ENCODE results near the gene AREL1. TPM values are rescaled to one million over a fixed set of nuclear protein-coding genes. Genes with fewer than 3 reads are reported as not detected.

The AREL1 gene
- total RNA-seq, 1 donor from 2014 or later = 22.6 TPM

DNA sequence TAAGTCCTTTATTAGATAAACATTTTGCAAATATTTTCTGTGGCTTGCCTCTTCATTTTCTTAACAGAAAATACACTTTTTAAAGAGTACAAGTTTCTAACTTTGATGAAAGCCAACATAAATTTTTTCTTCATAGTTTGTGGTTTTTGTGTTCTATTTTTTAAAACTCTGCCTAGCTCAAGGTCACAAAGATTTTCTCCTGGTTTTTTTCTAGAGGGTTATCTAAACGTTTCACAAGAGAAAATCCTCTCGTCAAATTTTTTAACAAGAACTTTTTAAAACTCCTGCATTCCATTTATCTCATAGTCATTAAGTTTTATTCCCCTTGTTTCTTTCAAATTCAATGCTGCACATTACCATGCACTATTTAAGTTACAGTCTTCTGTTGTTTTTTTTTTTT lies 8.2 kb downstream of the AREL1 start:
- intact Hi-C loops (cut with DNase I) = no loop called here
- DNase-seq (no peak), ATAC-seq (ENCODE audit: poor library complexity) (no peak)

DNA sequence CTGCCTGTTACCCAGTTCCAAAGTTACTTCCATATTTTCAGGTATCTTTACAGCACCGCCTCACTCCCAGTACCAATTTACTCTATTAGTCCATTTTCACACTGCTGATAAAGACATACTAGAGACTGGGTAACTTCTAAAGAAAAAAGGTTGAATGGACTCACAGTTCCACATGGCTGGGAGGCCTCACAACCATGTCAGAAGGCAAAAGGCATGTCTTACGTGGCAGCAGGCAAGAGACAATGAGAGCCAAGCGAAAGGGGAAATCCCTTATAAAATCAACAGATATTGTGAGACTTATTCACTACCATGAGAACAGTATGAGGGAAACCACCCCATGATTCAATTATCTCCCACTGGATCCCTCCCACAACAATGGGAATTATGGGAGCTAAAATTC lies 9.8 kb downstream of the AREL1 start:
- ATAC-seq (ENCODE audit: poor library complexity) = no peak
- no peak for DNase-seq
- intact Hi-C loops (cut with DNase I) = no loop called here

DNA sequence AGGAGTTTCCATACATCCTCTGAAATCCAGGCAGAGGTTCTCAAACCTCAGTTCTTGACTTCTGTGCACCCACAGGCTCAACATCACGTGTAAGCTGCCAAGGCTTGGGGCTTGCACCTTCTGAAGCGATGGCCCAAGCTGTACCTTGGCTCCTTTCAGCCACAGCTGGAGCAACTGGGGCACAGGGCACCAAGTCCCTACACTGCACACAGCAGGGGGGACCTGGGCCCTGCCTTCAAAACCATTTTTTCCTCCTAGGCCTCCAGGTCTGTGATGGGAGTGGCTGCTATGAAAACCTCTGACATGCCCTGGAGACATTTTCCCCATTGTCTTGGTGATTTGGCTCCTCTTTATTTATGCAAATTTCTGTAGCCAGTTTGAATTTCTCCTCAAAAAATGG lies 10.6 kb downstream of the AREL1 start:
- intact Hi-C loops (cut with DNase I) = no loop called here

DNA sequence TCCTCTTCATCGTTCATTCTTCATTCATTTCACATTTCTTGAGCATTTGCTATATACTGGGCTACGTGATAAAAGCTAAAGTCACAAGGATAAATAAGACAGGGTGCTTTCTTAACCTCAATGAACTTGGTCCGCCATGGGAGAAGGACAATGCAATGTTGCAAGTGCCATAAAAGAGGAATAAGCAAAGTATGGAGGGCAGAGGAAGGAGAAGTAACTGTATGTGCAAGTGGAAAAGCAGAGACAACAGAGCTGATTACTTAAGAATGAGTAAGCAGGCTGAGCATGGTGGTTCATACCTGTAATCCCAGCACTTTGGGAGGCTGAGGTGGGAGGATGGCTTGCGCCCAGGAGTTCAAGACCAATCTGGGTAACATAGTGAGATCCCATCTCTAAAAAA lies 14.4 kb downstream of the AREL1 start:
- ATAC-seq (ENCODE audit: poor library complexity) = peak; percentile 28
- intact Hi-C loops (cut with DNase I) = no loop called here
- no peak for DNase-seq

More for the DNA sequence above, 10.6 kb downstream of the AREL1 start:
- DNase-seq (no peak), ATAC-seq (ENCODE audit: poor library complexity) (no peak)

DNA sequence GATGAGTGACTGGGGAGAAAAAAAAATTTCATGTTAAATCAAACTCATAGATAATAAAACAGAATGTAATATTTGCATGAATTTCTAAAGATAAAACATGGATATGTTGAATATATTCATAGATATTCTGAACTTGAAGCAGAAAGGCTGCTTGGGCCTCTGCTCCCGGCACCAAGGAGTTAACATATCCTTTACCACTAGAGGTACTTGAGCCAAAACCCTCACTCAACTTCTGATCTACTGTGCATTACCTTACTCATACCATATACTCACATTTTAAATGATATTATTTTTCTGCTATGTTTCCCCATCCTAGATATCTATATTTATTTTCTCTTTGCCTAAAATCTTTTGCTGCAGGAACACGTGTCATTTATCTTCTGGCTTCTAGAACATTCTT lies 14.9 kb downstream of the AREL1 start:
- ATAC-seq (ENCODE audit: poor library complexity) = no peak
- intact Hi-C loops (cut with DNase I) = no loop called here

DNA sequence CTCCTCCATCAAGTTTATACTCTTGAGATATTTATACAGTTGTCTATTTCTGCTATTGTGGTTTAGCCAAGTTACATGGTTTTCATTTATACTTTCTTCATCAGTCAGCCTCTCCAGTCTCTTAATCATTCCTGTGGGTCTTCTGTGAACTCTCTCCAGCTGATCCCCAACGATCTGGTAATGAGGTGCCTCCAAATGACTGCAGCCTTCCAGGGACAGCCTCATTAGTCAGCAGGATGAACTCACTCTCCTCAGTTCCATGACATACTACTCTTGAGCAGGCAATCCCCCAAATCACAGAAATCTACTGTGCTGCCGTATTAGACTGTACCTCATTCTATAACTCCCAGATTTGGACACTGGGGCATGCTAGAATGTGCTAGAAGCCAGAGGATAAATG lies 15.3 kb downstream of the AREL1 start:
- intact Hi-C loops (cut with DNase I) = no loop called here
- ATAC-seq (ENCODE audit: poor library complexity) = no peak
- no peak for DNase-seq

More for the DNA sequence above, 14.9 kb downstream of the AREL1 start:
- DNase-seq = no peak

DNA sequence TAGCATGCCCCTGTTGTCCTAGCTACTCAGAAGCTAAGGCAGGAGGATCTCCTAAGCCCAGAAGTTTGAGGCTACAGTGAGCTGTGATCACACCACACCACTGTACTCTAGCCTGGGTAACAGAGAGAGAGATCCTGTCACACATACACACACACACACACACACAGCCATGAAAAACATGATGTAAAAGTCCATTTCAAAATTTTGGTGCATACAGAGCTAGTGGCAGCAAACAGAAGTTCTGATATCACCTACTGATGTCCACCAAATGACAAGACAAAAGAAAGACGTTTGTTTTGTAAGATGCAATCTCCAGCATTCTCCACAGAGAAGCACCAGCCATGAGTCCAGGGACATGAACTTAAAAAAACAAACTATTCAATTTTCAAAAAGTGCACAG lies 15.9 kb downstream of the AREL1 start:
- no peak for DNase-seq
- no peak for ATAC-seq (ENCODE audit: poor library complexity)

DNA sequence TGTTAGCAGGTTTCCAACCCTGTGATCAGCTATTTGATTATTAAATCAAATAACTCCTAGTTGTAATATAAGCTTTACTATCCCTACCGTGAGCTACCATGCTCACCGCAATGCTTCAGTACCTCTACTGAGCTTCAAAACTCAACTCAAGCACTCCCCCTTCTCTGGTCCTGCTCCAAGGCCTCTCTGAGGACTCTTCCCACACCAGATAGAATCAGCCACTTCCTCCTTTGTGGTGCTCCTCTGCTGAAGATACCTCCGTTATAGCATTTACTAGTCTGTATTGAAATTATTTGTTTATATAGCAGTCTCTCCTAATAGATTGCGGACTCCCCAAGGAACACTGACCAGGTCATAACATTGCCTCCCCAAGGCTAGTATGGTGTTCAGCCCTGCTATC lies 17.5 kb downstream of the AREL1 start:
- no peak for DNase-seq
- intact Hi-C loops (cut with DNase I) = no loop called here
- ATAC-seq (ENCODE audit: poor library complexity) = no peak

More for the DNA sequence above, 15.9 kb downstream of the AREL1 start:
- intact Hi-C loops (cut with DNase I) = no loop called here

DNA sequence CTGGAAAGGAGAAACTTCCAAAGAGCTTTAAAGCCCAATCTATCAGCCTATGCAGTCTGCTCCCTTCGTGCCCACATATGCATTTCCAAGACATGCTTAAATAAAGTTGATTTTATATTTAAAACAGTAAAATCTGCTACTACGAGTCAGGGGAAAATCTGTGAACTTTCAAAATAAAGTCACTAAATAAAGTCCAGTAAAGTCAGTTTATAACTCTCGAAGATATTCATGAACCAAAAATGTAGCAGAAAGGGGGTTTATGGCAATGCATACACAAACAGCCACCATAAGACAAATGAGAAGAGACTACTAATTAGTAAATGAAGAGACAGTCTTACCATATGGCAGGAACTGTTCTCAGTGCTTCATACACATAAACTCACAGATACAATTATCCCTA lies 19.7 kb downstream of the AREL1 start:
- intact Hi-C loops (cut with DNase I) = no loop called here
- DNase-seq (no peak), ATAC-seq (ENCODE audit: poor library complexity) (no peak)

DNA sequence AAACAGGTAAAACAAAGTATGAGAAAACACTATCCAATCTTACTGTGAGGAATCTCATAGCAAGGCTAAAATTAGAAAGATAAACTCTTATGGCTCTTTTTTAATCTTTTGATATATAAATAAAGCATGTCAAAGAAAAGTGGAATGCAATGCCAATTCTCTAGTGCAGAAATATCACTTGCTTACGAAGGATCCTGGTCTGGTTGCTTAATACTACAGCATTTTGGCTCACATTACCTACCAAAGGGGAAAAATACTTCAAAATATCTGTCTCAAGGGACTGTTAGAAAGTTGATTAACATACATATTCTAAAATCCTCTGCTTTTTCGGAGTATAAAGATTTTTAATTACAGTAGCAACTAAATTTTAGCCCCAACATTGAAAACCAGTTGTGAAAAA lies 21.4 kb downstream of the AREL1 start:
- ATAC-seq (ENCODE audit: poor library complexity) = peak; percentile 51
- no peak for DNase-seq
- intact Hi-C loops (cut with DNase I) = no loop called here

DNA sequence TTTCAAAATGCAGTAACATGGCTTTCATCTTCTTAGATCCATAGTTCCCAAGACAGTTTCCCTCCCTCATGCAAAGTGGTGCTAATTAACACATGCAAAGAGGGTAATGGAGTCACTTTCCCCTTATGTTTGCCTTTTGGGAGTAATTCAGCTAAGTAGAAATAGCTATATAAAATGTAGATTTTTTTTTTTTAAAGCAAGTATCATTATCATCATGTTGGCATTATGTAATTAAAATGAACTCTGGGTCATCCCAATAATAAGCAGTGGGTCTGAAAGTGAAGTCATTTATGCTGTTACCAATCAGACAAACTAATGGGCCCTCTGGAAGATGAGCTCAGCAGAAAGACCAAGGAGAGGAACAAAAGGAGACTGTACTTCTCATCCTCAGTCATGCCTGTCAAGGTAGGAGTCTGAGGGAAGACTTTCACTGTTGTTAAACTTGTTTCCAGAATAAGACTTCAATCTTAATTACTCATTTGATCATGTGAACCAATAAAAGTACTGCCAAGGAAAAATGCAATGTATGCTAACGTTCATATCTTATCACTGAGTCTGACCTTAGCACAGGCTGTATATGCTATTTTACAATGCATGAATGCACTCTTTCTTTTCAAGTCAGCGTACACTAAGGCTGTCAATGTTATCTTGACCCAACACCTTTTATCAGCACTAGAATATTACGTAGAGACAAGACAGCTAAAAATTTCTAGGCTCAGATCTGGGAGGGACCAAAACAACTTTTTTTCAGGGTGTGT lies 26.8 kb downstream of the AREL1 start:
- ATAC-seq (ENCODE audit: poor library complexity) (no peak), DNase-seq (no peak)
- intact Hi-C loops (cut with DNase I) = no loop called here

DNA sequence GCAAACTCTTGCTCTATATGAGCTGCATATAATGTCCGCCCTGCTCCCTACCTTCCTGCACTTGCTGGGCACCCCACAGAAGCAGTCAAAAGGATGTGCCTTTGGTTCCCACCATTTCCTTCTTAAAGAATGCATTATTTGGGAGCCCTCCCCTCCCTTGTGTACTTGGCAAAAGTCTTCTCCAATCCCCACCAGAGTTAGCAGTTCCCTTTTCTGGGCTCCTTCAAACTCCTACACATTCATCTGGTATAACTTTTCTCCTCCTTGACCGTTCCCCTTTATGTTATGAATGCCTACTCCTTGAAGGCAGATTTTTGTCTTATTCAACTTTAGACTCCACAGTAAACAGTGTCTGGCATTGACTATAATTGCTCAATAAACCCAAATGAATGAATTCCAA lies 27.8 kb downstream of the AREL1 start:
- no peak for ATAC-seq (ENCODE audit: poor library complexity)
- no peak for DNase-seq
- intact Hi-C loops (cut with DNase I) = no loop called here

DNA sequence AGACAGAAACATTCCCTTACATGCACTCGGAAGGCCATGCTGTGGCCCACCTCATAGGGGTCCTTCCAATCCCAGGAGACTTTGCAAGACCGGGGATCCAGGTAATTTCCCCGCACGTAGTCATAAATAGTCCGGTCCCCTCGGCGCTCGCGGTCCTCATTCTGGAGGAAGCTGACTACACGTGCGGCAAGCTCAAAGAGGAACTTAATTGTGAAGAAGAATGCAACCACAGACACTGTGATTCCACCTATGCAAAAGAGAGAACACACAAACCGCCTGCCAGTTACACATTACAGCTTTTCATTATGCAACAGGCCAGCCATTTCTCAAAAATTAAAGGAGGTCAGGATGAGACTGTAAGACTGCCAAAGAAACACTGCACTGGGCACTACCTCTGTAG lies 28.4 kb downstream of the AREL1 start:
- intact Hi-C loops (cut with DNase I) = no loop called here
- ATAC-seq (ENCODE audit: poor library complexity) (no peak), DNase-seq (peak; percentile 55)

DNA sequence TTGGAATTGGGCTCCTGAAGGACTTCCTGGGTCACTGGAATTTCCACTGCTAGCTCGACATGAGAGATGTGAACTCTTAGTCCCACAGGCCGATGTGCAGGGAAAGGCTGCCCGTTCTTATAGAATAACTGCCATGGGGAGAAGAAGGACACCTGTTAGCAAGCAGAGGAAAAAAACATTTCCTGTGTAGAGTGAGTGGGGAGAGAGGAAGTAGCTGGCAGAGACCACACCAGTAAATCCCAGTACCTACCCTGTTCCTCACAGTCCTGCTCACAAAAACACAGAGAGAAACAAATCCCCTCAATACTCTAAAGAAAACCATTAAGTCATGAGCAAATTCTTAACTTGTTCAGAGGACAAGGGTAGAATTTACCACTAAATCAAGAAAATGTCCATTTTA lies 29.5 kb downstream of the AREL1 start:
- ATAC-seq (ENCODE audit: poor library complexity) = no peak
- no peak for DNase-seq
- intact Hi-C loops (cut with DNase I) = no loop called here

DNA sequence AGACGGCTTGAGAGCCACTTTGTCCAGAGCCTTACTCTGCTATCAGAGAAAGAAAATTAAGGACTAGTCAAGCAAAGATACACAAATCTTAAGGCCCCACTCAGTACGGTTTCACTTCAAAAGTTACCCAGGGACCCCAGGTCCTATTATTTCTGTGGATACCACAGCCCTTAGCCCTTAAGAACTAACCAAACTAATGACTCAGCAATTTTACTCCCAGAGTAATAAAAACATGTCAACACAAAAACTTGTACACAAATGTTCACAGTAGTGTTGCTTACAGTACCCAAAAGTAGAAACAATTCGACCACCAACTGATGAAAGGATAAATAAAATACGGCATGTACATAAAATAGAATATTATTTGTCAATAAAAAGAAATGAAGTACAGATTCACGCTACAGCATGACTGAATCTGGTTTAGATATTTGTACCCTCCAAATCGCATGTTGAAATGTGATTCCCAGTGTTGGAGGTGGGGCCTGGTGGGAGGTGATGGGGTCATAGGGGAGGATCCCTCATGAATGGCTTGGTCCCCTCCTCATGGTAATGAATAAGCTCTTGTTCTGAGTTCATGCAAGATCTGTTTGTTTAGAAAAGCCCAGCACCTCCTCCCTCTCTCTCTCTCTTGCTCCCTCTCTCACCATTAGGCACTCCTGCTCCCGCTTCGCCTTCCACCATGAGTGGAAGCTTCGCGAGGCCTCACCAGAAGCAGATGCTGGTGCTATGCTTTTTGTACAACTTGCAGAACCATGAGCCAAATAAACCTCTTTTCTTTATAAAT lies 30.5 kb downstream of the AREL1 start:
- DNase-seq (no peak), ATAC-seq (ENCODE audit: poor library complexity) (no peak)
- intact Hi-C loops (cut with DNase I) = no loop called here

DNA sequence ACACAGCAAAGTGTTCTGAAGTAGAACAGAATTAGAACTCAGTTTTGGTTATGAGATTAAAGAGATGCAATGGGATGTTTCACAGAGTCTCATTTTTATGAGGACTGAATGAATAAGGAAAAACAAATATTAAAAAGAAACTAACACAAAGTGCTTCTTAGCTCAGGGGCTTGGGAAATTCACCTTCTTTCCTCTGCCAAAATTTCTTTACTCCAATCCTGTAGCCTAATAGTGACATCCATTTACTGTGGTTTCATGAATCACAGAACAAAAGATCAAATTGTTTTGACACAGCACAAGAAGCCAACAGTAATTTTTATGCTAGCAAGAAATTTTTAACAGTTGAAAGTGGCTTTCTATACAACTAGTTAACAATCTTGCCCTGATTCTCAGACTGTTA lies 37.7 kb downstream of the AREL1 start:
- no peak for DNase-seq
- intact Hi-C loops (cut with DNase I) = no loop called here
- ATAC-seq (ENCODE audit: poor library complexity) = no peak

DNA sequence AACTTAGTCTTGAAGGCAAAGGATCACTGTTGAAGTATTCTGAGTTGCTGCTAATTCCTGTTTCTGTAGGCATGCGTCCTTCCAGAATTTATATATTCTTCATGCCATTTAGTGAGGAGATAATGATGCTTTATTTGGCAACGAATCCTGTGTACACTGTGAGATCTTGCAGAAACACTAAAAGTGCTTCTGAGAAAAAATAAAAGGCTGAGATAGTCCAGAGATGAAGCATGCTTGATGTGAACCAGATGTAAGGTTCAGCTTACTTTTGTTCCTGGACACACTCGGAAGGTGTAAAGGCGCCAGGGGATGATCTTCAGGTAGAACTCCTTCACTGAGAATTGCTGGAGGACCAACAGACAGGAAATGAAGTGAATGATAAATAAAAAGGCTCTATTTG lies 39.1 kb downstream of the AREL1 start:
- intact Hi-C loops (cut with DNase I) = no loop called here
- ATAC-seq (ENCODE audit: poor library complexity) = no peak
- DNase-seq = no peak

DNA sequence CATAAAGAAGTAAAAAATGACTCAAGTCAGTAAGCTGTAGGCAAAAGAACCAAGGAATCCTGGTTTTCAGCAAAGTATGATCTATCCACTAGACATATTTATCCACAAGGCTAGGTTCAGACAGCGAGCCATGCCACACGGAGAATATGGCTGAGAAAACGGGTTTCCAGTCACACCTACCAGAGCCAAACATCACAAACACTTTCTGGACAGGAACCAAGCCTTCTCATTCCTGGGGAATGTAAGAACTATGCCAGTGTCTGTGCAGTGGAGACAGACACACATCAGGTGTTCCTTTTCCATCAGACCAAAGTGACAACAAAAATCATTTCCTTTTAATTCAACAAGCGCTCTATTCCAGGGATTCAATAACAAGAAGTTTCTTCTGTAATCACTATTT lies 41.1 kb downstream of the AREL1 start:
- DNase-seq (no peak), ATAC-seq (ENCODE audit: poor library complexity) (no peak)
- intact Hi-C loops (cut with DNase I) = no loop called here

DNA sequence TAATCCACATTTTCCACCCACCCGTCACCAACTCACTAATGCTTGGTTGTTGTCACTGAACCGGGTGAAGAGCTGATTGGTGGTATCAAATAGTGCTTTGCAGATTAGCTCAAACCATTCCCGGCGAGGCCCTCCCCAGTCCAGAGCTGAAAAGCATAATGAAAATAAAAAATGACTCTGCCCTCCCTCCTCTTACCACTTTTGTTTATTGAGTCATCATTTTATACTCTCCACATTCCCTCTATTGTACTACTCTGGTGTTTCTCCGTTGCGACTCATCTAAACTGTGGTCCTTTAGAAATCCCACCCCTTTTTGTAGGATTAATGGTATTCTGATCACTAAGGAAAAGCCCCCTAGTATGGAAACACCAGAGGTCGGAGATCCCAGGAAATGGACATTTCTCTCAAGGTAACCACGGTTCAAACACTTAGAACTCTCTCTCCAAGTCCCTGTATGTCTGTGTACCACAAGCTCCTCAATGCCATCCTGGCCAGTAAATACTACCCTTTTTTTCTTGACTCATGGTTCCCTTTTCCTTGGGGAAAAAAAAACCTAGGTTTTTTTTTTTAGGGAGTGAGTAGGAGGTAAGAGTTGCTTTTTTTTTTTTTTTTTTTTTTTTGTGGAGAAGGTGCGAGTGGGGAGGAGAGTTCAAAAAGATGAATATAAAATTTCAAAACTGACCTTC lies 42.0 kb downstream of the AREL1 start:
- ATAC-seq (ENCODE audit: poor library complexity) (no peak), DNase-seq (no peak)
- intact Hi-C loops (cut with DNase I) = no loop called here

DNA sequence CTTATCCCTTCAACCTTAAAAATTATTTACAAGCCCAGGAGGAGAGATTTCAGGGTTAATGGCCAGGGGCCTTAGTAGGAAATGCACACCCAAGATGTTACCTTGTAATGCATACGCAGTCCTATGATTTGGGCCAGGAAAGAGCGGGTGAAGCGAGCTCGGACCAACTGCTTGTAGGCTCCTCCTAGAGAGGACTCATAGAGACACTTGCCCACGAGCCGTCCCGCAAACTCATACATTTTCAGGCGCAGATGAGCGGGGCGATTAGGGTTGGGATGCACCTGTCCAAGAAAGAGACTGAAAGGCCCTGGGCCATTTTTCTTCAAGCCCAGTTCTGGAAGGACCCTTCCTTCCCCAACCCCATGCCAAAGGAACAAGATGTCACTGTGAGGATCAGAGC lies 43.0 kb downstream of the AREL1 start:
- DNase-seq (no peak), ATAC-seq (ENCODE audit: poor library complexity) (no peak)
- intact Hi-C loops (cut with DNase I) = no loop called here
